GM21367 (cell line): Measurements from ENCODE around the gene HPS5.

Experiments
- ATAC-seq: cut with Tn5 transposase; IDR thresholded peaks from one replicate; pipeline ENCODE4 v1.9.1; 2021; ENCODE audit not compliant: unreplicated experiment

Gene HPS5

GRCh38 chr11:18321578-18321968 lies 367 bp downstream of the HPS5 start:
- ATAC-seq = peak; percentile 9

- ATAC-seq = no peak
Observed at GRCh38 chr11:18320617-18321016, 1.3 kb downstream of the HPS5 start.

GRCh38 chr11:18319914-18320313 lies 2.0 kb downstream of the HPS5 start:
- no peak for ATAC-seq

GRCh38 chr11:18317551-18317950 lies 4.4 kb downstream of the HPS5 start:
- ATAC-seq = no peak

GRCh38 chr11:18315893-18316292 lies 6.0 kb downstream of the HPS5 start:
- ATAC-seq = no peak

GRCh38 chr11:18314784-18315523 lies 7.0 kb downstream of the HPS5 start:
- no peak for ATAC-seq

GRCh38 chr11:18313965-18314763 lies 7.8 kb downstream of the HPS5 start:
- no peak for ATAC-seq

- ATAC-seq = no peak
Observed at GRCh38 chr11:18312663-18313420, 9.1 kb downstream of the HPS5 start.

- no peak for ATAC-seq
Observed at GRCh38 chr11:18312012-18312411, 9.9 kb downstream of the HPS5 start.

GRCh38 chr11:18310800-18311340 lies 11.1 kb downstream of the HPS5 start:
- peak; percentile 63 for ATAC-seq

GRCh38 chr11:18309691-18310090 lies 12.2 kb downstream of the HPS5 start:
- ATAC-seq = no peak

- no peak for ATAC-seq
Observed at GRCh38 chr11:18308242-18308641, 13.7 kb downstream of the HPS5 start.

- ATAC-seq = no peak
Observed at GRCh38 chr11:18307461-18308139, 14.3 kb downstream of the HPS5 start.

GRCh38 chr11:18304745-18305144 lies 17.2 kb downstream of the HPS5 start:
- ATAC-seq = no peak

GRCh38 chr11:18299721-18300120 lies 22.2 kb downstream of the HPS5 start:
- ATAC-seq = no peak

- ATAC-seq = no peak
Observed at GRCh38 chr11:18295316-18295715, 26.6 kb downstream of the HPS5 start.

GRCh38 chr11:18294862-18295261 lies 27.1 kb downstream of the HPS5 start:
- peak; percentile 78 for ATAC-seq

- ATAC-seq = no peak
Observed at GRCh38 chr11:18288911-18289310, 33.0 kb downstream of the HPS5 start.

- ATAC-seq = no peak
Observed at GRCh38 chr11:18285841-18286240, 36.1 kb downstream of the HPS5 start.

- no peak for ATAC-seq
Observed at GRCh38 chr11:18282626-18283025, 39.3 kb downstream of the HPS5 start.
